T-helper 1 cell (primary cell): ENCODE data around the gene CCDC178.
"Not testable (repeated sequence)": the region's sequence is repeated elsewhere in the genome, so short reads cannot be mapped to it uniquely, and the experiment has no call there.

Experiments
- DNase-seq, 5 donors: peaks; one replicate each; pipeline ENCODE4 v3.0.0-alpha.2; 2012 to 2020
- total RNA-seq, 4 donors: gene quantifications; one replicate each; lab custom pipeline; 2026; lab: John Stamatoyannopoulos, UW

CCDC178 gene
- total RNA-seq: 0 reads per million in 4 donors

GRCh38 chr18:33440060-33441043 is at the start of gene CCDC178:
CCDC178 (minus strand) TSS chr18:33440721; CDS start chr18:33412088, 28,633 bp downstream.
- DNase-seq: no peak

GRCh38 chr18:33483908-33484307 is 43.4 kb upstream of the CCDC178 start:
- no peak for DNase-seq

GRCh38 chr18:33472509-33472908 is 32.0 kb upstream of the CCDC178 start:
- DNase-seq: no peak

- no peak for DNase-seq
Observed at GRCh38 chr18:33470216-33470615, 29.7 kb upstream of the CCDC178 start.

- DNase-seq: no peak
Observed at GRCh38 chr18:33469699-33470098, 29.2 kb upstream of the CCDC178 start.

GRCh38 chr18:33467531-33467930 is 27.0 kb upstream of the CCDC178 start:
- no peak for DNase-seq

GRCh38 chr18:33466822-33467221 is 26.3 kb upstream of the CCDC178 start:
- no peak for DNase-seq

GRCh38 chr18:33460681-33461080 is 20.2 kb upstream of the CCDC178 start:
- DNase-seq: no peak

- no peak for DNase-seq
Observed at GRCh38 chr18:33459612-33460011, 19.1 kb upstream of the CCDC178 start.

GRCh38 chr18:33446604-33447003 is 6.1 kb upstream of the CCDC178 start:
- no peak for DNase-seq

GRCh38 chr18:33444709-33445108 is 4.2 kb upstream of the CCDC178 start:
- DNase-seq: no peak

GRCh38 chr18:33432857-33433256 is 7.7 kb downstream of the CCDC178 start:
- DNase-seq: no peak

GRCh38 chr18:33427549-33427948 is 13.0 kb downstream of the CCDC178 start:
- no peak for DNase-seq

- DNase-seq: no peak
Observed at GRCh38 chr18:33424266-33424946, 16.1 kb downstream of the CCDC178 start.

- no peak for DNase-seq
Observed at GRCh38 chr18:33421225-33421624, 19.3 kb downstream of the CCDC178 start.

GRCh38 chr18:33404244-33404873 is 36.2 kb downstream of the CCDC178 start:
- no peak for DNase-seq

- DNase-seq: not testable (repeated sequence)
Observed at GRCh38 chr18:33398939-33399338, 41.6 kb downstream of the CCDC178 start.

- no peak for DNase-seq
Observed at GRCh38 chr18:33375829-33376228, 64.7 kb downstream of the CCDC178 start.

GRCh38 chr18:33372442-33372841 is 68.1 kb downstream of the CCDC178 start:
- no peak for DNase-seq

- no peak for DNase-seq
Observed at GRCh38 chr18:33369711-33370449, 70.6 kb downstream of the CCDC178 start.

- DNase-seq: no peak
Observed at GRCh38 chr18:33356735-33357134, 83.8 kb downstream of the CCDC178 start.

GRCh38 chr18:33355756-33356155 is 84.8 kb downstream of the CCDC178 start:
- DNase-seq: no peak

GRCh38 chr18:33355263-33355662 is 85.3 kb downstream of the CCDC178 start:
- DNase-seq: no peak
